ENCODE measurements around the gene MACC1. TPM values are rescaled to one million over a fixed set of nuclear protein-coding genes. Genes with fewer than 3 reads are reported as not detected.

Gene MACC1
- total RNA-seq (ENCODE audit: low replicate concordance) = 0.08 and 0.12 TPM in 2 replicates

GRCh38 chr7:20217193-20217948 lies at the start of gene MACC1:
MACC1 (minus strand) TSS chr7:20217384; CDS start chr7:20161862, 55,522 bp downstream.

Other genes starting within 250 kb of the MACC1 start
- gene ITGB8, start 113.5 kb upstream of the MACC1 start, total RNA-seq (ENCODE audit: low replicate concordance) = 21.0 and 33.9 TPM in 2 replicates

All from smooth muscle cell of the coronary artery (primary cell).